ENCODE data around the gene HMCN1. TPM values are rescaled to one million over a fixed set of nuclear protein-coding genes. Genes with fewer than 3 reads are reported as not detected.

Gene HMCN1
- total RNA-seq, 4 donors from 2014 or later = 9.2 to 15.1 (median 13.8) TPM

GRCh38 chr1:186187601-186188000 lies 453.4 kb downstream of the HMCN1 start:
- TF ChIP-seq CTCF (IDR thresholded peaks at IDR 0.05; ENCODE audit: low read depth) = no peak

- TF ChIP-seq CTCF (IDR thresholded peaks at IDR 0.05; ENCODE audit: low read depth) = no peak
Measured at GRCh38 chr1:186188004-186188539, 453.9 kb downstream of the HMCN1 start.

- TF ChIP-seq CTCF (IDR thresholded peaks at IDR 0.05; ENCODE audit: low read depth) = no peak
Measured at GRCh38 chr1:186188736-186189135, 454.5 kb downstream of the HMCN1 start.

- TF ChIP-seq CTCF (IDR thresholded peaks at IDR 0.05; ENCODE audit: low read depth) = no peak
Measured at GRCh38 chr1:186189156-186189555, 455.0 kb downstream of the HMCN1 start.

GRCh38 chr1:186191511-186191910 lies 457.3 kb downstream of the HMCN1 start:
- TF ChIP-seq CTCF (IDR thresholded peaks at IDR 0.05; ENCODE audit: low read depth) = no peak

GRCh38 chr1:186193224-186193623 lies 459.0 kb downstream of the HMCN1 start:
- no peak for TF ChIP-seq CTCF (IDR thresholded peaks at IDR 0.05; ENCODE audit: low read depth)

- TF ChIP-seq CTCF (IDR thresholded peaks at IDR 0.05; ENCODE audit: low read depth) = no peak
Measured at GRCh38 chr1:186194107-186194756, 460.0 kb downstream of the HMCN1 start.
